HEK293T (cell line): ENCODE results near the gene PTS.

ENCODE experiments used
- CTCF ChIA-PET: fragments of 350-600 bp; formaldehyde crosslinking; extraction: SDS; loops from one replicate; lab custom pipeline; 2021; ENCODE audit warnings: antibody characterized with exemption, inconsistent platforms; lab: Yijun Ruan, JAX
- POLR2A ChIA-PET: fragments of 350-600 bp; formaldehyde crosslinking; extraction: SDS; loops from one replicate; lab custom pipeline; 2020; ENCODE audit warnings: antibody characterized with exemption, inconsistent platforms; lab: Yijun Ruan, JAX
- DNase-seq: peaks from one replicate; pipeline ENCODE4 v3.0.0; 2012; ENCODE audit warnings: mixed read lengths; ENCODE audit errors: extremely low spot score
- ARNT ChIP-seq: fragments of 450-650 bp; IDR thresholded peaks from 2 replicates; pipeline ENCODE4 v1.6.1; 2017; ENCODE audit warnings: mild to moderate bottlenecking
- BHLHE40 ChIP-seq: fragments of 450-650 bp; IDR thresholded peaks from 2 replicates; pipeline ENCODE4 v1.6.1; 2016; ENCODE audit warnings: mild to moderate bottlenecking, moderate library complexity, borderline replicate concordance
- CTBP1 ChIP-seq: fragments of 450-650 bp; IDR thresholded peaks from 2 replicates; pipeline ENCODE4 v1.6.1; 2016; ENCODE audit warnings: borderline replicate concordance
- ELF4 ChIP-seq: fragments of 450-650 bp; IDR thresholded peaks from 2 replicates; pipeline ENCODE4 v1.6.1; 2017; ENCODE audit warnings: antibody characterized with exemption
- FOXA1 ChIP-seq: fragments of 450-650 bp; IDR thresholded peaks from 2 replicates; pipeline ENCODE4 v1.6.1; 2016; ENCODE audit warnings: mild to moderate bottlenecking
- FOXK2 ChIP-seq: fragments of 450-650 bp; IDR thresholded peaks from 2 replicates; pipeline ENCODE4 v1.6.1; 2016; ENCODE audit warnings: mild to moderate bottlenecking
- FOXM1 ChIP-seq: fragments of 450-650 bp; IDR thresholded peaks from 2 replicates; pipeline ENCODE4 v1.6.1; 2017; ENCODE audit warnings: mild to moderate bottlenecking, borderline replicate concordance
- HDGF ChIP-seq: fragments of 450-650 bp; IDR thresholded peaks from 2 replicates; pipeline ENCODE4 v1.6.1; 2017; ENCODE audit warnings: antibody characterized with exemption, borderline replicate concordance
- L3MBTL2 ChIP-seq: fragments of 450-650 bp; conservative IDR thresholded peaks from 2 replicates; pipeline ENCODE4 v1.6.1; 2016; ENCODE audit warnings: mild to moderate bottlenecking
- LEF1 ChIP-seq: fragments of 450-650 bp; IDR thresholded peaks from 2 replicates; pipeline ENCODE4 v1.6.1; 2017; ENCODE audit warnings: mild to moderate bottlenecking, borderline replicate concordance
- NFRKB ChIP-seq: fragments of 450-650 bp; IDR thresholded peaks from 2 replicates; pipeline ENCODE4 v1.6.1; 2016; ENCODE audit warnings: mild to moderate bottlenecking, moderate library complexity
- SP1 ChIP-seq: fragments of 450-650 bp; IDR thresholded peaks from 2 replicates; pipeline ENCODE4 v1.6.1; 2017
- SUZ12 ChIP-seq: fragments of 450-650 bp; IDR thresholded peaks from 2 replicates; pipeline ENCODE4 v1.6.1; 2016; ENCODE audit warnings: mild to moderate bottlenecking
- TARDBP ChIP-seq: fragments of 450-650 bp; IDR thresholded peaks from 2 replicates; pipeline ENCODE4 v1.6.1; 2016
- ZNF384 ChIP-seq: fragments of 450-650 bp; IDR thresholded peaks from 2 replicates; pipeline ENCODE4 v1.6.1; 2016
- TF ChIP-seq, protein P1 (sequence below): fragments of 450-650 bp; IDR thresholded peaks from 2 replicates; pipeline ENCODE4 v1.6.1; 2016

The PTS gene

DNA sequence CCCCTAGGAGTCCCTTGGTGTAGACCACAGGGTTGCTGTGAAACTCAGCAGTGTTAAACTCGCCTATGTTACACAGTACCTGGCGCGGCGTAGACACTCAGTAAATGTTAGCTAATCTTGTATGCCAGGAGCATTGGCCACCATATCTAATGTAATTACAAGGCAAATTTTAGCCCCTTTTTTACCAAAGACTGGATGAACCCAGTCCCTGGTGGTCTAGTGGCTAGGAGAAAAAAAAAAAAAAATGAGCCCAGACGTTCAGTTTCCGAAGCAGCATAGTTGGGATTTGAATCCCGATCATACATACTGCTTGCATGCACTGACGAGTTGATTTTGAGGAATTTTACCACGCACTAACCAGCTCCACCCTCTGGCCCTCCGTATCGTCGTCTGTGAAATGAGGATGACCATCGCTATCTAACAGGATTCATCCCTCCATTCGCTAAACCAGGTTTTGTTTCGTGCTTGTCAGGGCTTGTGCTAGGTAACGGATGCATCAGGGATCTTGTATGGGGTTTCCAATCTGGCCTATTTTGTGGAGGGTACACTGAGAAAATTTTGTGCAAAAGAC lies 688 bp downstream of the PTS start:
- TF ChIP-seq BHLHE40 = no peak
- TF ChIP-seq L3MBTL2 = 0 out of 2 replicates have a peak, but pooled peaks have one; percentile 9
- TF ChIP-seq, protein P1, sequence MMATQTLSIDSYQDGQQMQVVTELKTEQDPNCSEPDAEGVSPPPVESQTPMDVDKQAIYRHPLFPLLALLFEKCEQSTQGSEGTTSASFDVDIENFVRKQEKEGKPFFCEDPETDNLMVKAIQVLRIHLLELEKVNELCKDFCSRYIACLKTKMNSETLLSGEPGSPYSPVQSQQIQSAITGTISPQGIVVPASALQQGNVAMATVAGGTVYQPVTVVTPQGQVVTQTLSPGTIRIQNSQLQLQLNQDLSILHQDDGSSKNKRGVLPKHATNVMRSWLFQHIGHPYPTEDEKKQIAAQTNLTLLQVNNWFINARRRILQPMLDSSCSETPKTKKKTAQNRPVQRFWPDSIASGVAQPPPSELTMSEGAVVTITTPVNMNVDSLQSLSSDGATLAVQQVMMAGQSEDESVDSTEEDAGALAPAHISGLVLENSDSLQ = no peak
- TF ChIP-seq SP1 = no peak
- TF ChIP-seq FOXA1 = no peak
- no peak for TF ChIP-seq ELF4
- peak; percentile 12 for DNase-seq

DNA sequence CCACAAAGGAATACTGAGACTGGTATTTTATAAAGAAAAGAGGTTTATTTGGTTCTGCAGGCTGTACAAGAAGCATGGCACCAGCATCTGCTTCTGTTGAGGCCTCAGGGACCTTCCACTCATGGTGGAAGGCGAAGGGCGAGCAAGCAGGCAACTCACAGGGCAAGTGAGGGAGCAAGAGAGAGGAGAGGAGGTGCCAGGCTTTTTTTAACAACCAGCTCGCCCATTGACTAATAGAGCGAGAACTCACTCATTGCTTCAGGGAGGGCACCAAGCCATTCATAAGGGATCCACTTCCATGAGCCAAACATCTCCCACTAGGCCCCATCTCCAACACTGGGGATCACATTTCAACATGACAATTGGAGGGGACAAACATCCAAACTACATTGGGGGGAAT lies 1.2 kb downstream of the PTS start:
- POLR2A ChIA-PET = interaction anchor here (1.0 kb wide), 1 partner anchor 141 kb away, joined by 3 read pairs; the partner anchor contains the start of genes SDHD and TIMM8B
- CTCF ChIA-PET = no interaction called here
- TF ChIP-seq NFRKB (no peak), FOXM1 (no peak), SP1 (no peak), CTBP1 (no peak), SUZ12 (no peak), ZNF384 (no peak), HDGF (no peak)
- TF ChIP-seq, protein P1 = no peak
- DNase-seq = no peak

More for the DNA sequence above, 688 bp downstream of the PTS start:
- ChIA-PET CTCF (interaction anchor here (0.6 kb wide), 1 partner anchor 52 kb away, joined by 3 read pairs; no protein-coding TSS in a partner anchor), POLR2A (interaction anchor here (1.0 to 1.9 kb wide), 2 partner anchors 53 to 141 kb away, joined by 3 to 8 read pairs; partner anchors contain the start of genes SDHD and TIMM8B)

DNA sequence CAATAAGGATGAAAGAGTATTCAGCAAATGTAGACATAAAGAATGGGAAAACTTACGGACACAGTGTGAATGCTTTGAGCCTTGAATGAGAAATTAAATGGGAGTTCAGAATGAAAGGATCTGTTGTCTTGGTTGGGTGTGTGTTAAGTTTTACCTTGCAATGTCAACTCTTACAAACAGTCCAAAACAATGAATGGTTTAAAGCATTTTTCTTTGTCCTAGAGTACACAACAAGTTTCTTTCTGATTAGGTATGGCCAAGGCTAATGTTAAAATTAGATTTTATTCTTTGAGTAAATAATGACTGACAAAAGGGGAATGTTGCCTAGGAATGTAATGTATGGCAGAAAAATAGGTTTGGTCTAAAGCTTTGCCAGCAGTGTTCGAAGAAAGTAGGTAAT lies 2.5 kb downstream of the PTS start:
- no peak for DNase-seq
- POLR2A ChIA-PET = no interaction called here
- TF ChIP-seq LEF1 (no peak), ELF4 (no peak), FOXK2 (no peak), SUZ12 (no peak), TARDBP (no peak), HDGF (no peak)
- TF ChIP-seq, protein P1 = no peak
- CTCF ChIA-PET = interaction anchor here (1.2 kb wide), 1 partner anchor 52 kb away, joined by 4 read pairs; no protein-coding TSS in a partner anchor

DNA sequence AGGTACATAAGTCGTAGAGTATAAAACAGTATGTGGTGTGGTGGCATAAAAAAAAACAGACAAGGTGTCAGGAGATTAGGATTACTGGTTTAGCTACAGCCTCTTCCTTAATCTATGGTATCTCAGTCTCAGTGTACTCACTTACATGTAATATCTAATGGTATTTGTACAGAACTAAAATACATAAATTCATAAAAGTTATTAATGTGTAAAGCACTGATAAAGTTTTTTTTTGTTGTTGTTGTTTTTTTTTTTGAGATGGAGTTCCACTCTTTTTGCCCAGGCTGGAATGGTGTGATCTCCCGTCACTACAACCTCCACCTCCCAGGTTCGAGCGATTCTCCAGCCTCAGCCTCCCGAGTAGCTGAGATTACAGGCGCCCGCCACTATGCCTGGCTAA lies 2.9 kb downstream of the PTS start:
- POLR2A ChIA-PET = no interaction called here
- TF ChIP-seq LEF1 (no peak), TARDBP (no peak), L3MBTL2 (no peak), ZNF384 (no peak), SP1 (no peak), FOXK2 (no peak), FOXM1 (no peak), ARNT (no peak), SUZ12 (no peak), NFRKB (no peak), FOXA1 (no peak), HDGF (no peak), CTBP1 (no peak)
- TF ChIP-seq, protein P1 = no peak
- no peak for DNase-seq
- CTCF ChIA-PET = interaction anchor here (1.2 kb wide), 1 partner anchor 51 kb away, joined by 4 read pairs; no protein-coding TSS in a partner anchor

DNA sequence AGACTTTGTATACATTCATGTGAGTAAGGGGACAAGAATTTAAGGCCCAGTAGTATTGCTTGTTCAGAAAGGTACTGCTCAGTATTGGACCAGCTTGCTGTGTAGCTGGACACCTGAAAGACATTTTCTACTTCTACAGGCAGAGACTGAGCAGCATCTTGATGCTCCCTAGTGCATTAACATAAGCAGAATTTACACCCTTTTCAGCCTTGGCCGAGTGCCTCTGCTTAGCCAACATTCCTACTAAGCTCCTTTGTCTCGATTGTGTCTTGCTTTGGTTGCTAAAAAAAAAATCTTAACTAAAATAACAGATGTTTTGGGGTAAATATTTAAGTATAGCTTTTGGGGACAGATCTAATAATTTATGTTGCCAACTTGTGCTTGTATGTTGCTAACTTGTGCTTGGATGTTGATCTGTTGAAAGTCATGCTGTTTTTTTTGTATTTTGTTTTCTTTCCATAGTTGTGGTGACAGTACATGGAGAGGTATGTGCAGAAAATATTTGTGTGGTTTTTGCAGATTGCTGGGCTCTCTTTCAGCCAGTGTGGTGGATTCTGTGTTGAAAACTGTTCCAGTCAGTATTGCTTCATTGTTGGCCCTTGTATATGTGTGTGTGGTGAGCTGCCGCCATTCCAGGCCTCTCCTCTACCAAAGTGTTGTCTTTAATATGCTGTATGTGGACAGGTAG lies 3.7 kb downstream of the PTS start:
- TF ChIP-seq ARNT = no peak
- no peak for TF ChIP-seq FOXA1
- no peak for TF ChIP-seq TARDBP
- TF ChIP-seq FOXM1 = no peak
- ChIA-PET POLR2A (no interaction called here), CTCF (no interaction called here)
- DNase-seq = no peak

DNA sequence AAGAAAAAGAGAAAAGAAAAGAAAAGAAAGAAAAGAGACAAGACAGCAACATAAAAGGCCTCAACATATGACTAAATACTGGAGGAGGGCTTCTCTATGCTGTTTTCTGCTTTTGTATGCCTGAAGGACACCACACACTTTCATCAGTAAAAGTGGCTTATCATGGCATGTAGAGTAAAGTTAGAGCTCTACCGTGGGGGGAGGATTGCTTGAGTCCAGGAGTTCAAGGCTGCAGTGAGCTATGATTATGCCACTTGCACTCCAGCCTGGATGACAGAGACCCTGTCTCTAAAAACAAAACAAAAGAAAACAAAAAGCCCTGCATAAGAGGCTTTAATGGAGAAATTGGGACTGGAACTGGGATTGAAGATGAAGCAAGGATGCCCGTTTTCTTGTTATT lies 5.7 kb downstream of the PTS start:
- CTCF ChIA-PET = no interaction called here
- POLR2A ChIA-PET = no interaction called here
- DNase-seq = no peak
- TF ChIP-seq BHLHE40 (no peak), FOXK2 (no peak), HDGF (no peak), FOXA1 (no peak), L3MBTL2 (no peak)
